Left ventricle myocardium inferior (tissue), 1 donor: ENCODE results near the gene IFT43. TPM values are rescaled to one million over a fixed set of nuclear protein-coding genes. Genes with fewer than 3 reads are reported as not detected.
A peak's percentile ranks its signal among the peaks of the same experiment; 100 is the strongest.

Source experiments
- DNase-seq: peaks from one replicate; pipeline ENCODE4 v3.0.0-alpha.2; 2020
- H3K27ac ChIP-seq: fragments of 200-600 bp; replicated peaks from 2 replicates; pipeline ENCODE4 v1.8.0; 2021
- H3K27me3 ChIP-seq: fragments of 200-600 bp; 2 replicates; pipeline ENCODE4 v1.8.0; 2021; ENCODE audit warnings: low read depth
- H3K36me3 ChIP-seq: fragments of 200-600 bp; 2 replicates; pipeline ENCODE4 v1.8.0; 2021
- H3K4me1 ChIP-seq: fragments of 200-600 bp; 2 replicates; pipeline ENCODE4 v1.8.0; 2021
- H3K4me3 ChIP-seq: fragments of 200-600 bp; 2 replicates; pipeline ENCODE4 v1.8.0; 2021; ENCODE audit warnings: mild to moderate bottlenecking, moderate library complexity
- H3K9me3 ChIP-seq: fragments of 200-600 bp; replicated peaks from 2 replicates; pipeline ENCODE4 v1.8.0; 2021
- intact Hi-C: fragments of 100-400 bp; cut with micrococcal nuclease; formaldehyde crosslinking; loops from one replicate; pipeline ENCODE4 v1.11.0; 2022
- total RNA-seq: library from RNA; stranded (reverse); fragmentation: NEBNext Ultra II Directional; extraction: Animal tissue kit (Norgen Biotek cat#: 25700); gene quantifications from one replicate; pipeline ENCODE4 v1.2.1, GENCODE V29; 2021
- TF ChIP-seq, protein P1 (sequence below): fragments of 200-600 bp; IDR thresholded peaks from 2 replicates; pipeline ENCODE4 v1.8.0; 2021; ENCODE audit warnings: antibody characterized with exemption, mild to moderate bottlenecking, borderline replicate concordance
- donor health status: DM: no; HTN: yes; CAD: no; lungs with severe emphysema.

IFT43 gene
- total RNA-seq, 1 donor from 2014 or later, result 29.8 TPM

DNA sequence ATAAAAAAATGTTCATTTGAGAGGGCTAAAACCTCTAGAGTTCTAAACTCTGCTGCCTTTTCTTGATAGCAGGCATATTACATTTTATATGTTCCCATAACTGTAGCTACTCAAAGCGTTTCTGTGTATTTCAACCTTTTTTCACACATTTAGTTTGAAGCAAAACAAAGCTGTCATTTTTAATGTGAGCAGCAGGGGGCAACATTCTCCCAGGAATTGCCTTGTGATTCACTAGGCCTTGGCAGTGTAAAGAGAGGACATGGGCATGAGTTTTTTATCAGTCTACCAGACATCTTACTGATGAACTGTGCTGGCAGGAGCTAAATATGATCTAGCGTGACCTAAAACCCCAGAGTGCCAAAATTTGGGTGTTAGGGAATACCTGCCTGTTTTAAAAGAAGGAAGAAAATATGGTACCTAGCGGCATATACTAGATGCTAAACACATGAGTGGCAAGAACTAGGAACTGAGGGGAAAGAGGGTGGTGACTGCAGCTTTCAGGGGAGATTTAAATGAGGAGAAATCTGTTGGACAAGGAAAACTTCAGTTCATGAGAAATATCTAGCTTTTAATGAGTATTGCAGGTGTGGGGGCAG, 65.3 kb downstream of the IFT43 start:
- no peak overlapping the region for H3K4me3 ChIP-seq
- no peak overlapping the region for H3K27ac ChIP-seq
- H3K4me1 ChIP-seq, result peaks cover 4% of the 10 kb centered on the region
- no peaks in the 10 kb centered on the region for H3K36me3 ChIP-seq
- H3K27me3 ChIP-seq, result no peaks in the 10 kb centered on the region
- intact Hi-C loops, result loop anchor here (10.0 kb wide), 3 partner anchors 304 to 594 kb away; no protein-coding TSS in a partner anchor
- DNase-seq, result no peak
- TF ChIP-seq, protein P1, sequence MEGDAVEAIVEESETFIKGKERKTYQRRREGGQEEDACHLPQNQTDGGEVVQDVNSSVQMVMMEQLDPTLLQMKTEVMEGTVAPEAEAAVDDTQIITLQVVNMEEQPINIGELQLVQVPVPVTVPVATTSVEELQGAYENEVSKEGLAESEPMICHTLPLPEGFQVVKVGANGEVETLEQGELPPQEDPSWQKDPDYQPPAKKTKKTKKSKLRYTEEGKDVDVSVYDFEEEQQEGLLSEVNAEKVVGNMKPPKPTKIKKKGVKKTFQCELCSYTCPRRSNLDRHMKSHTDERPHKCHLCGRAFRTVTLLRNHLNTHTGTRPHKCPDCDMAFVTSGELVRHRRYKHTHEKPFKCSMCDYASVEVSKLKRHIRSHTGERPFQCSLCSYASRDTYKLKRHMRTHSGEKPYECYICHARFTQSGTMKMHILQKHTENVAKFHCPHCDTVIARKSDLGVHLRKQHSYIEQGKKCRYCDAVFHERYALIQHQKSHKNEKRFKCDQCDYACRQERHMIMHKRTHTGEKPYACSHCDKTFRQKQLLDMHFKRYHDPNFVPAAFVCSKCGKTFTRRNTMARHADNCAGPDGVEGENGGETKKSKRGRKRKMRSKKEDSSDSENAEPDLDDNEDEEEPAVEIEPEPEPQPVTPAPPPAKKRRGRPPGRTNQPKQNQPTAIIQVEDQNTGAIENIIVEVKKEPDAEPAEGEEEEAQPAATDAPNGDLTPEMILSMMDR, result peak; percentile 81
- no peaks in the 10 kb centered on the region for H3K9me3 ChIP-seq

DNA sequence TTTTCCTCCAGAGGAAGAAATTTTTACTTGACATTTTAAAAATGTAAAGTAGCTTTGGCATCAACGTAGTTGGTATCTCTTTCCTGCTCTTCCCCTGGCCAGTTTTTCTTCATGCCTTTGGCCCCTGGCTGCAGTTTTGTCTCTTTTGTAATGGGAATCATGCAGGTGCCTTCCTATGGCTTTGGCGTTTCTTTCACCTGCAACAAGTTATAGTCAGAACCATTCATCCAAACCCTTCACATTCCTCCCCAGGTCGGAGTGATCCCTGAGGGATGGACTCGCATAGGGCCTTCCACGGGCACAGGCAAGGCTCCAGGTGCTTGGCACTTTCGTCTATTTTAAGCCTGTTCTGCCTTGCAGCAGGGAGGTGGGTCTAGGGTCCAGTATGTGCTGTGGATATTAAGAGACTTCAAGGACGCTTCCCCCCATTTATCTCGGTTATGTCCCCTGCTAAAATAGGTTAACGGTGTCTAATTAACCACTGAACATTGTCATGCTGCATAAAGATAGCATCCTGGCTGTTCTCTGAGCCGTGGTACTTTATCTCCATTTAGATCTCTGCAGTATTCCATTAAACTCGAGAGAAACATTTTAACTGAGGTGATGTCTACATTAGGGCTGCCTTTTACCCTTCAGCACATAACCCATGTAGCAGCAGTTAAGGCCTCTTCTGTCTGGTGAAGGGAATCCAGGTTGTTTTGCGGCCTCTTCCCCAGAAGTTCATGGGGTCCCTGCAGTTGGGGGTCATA, 66.3 kb downstream of the IFT43 start:
- TF ChIP-seq, protein P1, result no peak
- no peak overlapping the region for H3K27ac ChIP-seq
- no peak overlapping the region for H3K4me3 ChIP-seq
- no peak for DNase-seq
- H3K9me3 ChIP-seq, result no peaks in the 10 kb centered on the region
- no peaks in the 10 kb centered on the region for H3K36me3 ChIP-seq
- H3K4me1 ChIP-seq, result peaks cover 4% of the 10 kb centered on the region
- no peaks in the 10 kb centered on the region for H3K27me3 ChIP-seq
- intact Hi-C loops, result loop anchor here (10.0 kb wide), 3 partner anchors 303 to 593 kb away; no protein-coding TSS in a partner anchor

- TF ChIP-seq, protein P1, result no peak
- intact Hi-C loops, result loop anchor here (10.0 kb wide), 3 partner anchors 301 to 591 kb away; no protein-coding TSS in a partner anchor
- H3K27ac ChIP-seq, result no peak overlapping the region
- peaks cover 3% of the 10 kb centered on the region for H3K36me3 ChIP-seq
- H3K4me1 ChIP-seq, result peaks cover 4% of the 10 kb centered on the region
- H3K27me3 ChIP-seq, result no peaks in the 10 kb centered on the region
- H3K9me3 ChIP-seq, result no peaks in the 10 kb centered on the region
- H3K4me3 ChIP-seq, result no peak overlapping the region
- no peak for DNase-seq
These were observed 68.2 kb downstream of the IFT43 start for GRCh38 chr14:76053572-76054355.

DNA sequence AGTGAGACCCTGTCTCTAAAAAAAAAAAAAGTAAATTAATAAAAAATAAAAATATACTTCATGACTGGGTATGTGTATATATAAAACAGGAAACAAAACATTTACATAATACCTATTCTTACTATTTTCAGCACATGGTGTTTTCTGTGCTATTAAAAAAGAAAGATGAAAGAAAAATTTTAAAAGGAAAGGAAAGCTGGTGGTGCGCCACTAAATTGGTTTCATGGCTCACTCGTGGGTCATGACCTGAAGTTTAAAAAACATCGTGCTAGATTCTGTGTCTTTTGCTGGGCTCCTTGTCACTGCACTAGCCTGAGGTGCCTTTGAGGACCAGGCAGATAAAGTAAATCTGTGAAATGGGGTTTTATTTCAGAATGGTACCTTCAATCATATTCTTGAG, 69.8 kb downstream of the IFT43 start:
- no peak for DNase-seq

GRCh38 chr14:76056128-76056527, 70.6 kb downstream of the IFT43 start:
- H3K36me3 ChIP-seq, result peaks cover 24% of the 10 kb centered on the region
- no peaks in the 10 kb centered on the region for H3K27me3 ChIP-seq
- TF ChIP-seq, protein P1, result peak; percentile 46
- intact Hi-C loops, result loop anchor here (10.0 kb wide), 3 partner anchors 299 to 589 kb away; no protein-coding TSS in a partner anchor
- H3K27ac ChIP-seq, result no peak overlapping the region
- peaks cover under 1% of the 10 kb centered on the region for H3K4me1 ChIP-seq
- no peak overlapping the region for H3K4me3 ChIP-seq
- DNase-seq, result no peak
- no peaks in the 10 kb centered on the region for H3K9me3 ChIP-seq

More for the DNA sequence above, 69.8 kb downstream of the IFT43 start:
- H3K9me3 ChIP-seq, result no peaks in the 10 kb centered on the region
- peaks cover 4% of the 10 kb centered on the region for H3K4me1 ChIP-seq
- H3K4me3 ChIP-seq, result no peak overlapping the region
- intact Hi-C loops, result loop anchor here (10.0 kb wide), 3 partner anchors 299 to 589 kb away; no protein-coding TSS in a partner anchor
- H3K27me3 ChIP-seq, result no peaks in the 10 kb centered on the region
- H3K27ac ChIP-seq, result no peak overlapping the region
- TF ChIP-seq, protein P1, result no peak
- H3K36me3 ChIP-seq, result peaks cover 16% of the 10 kb centered on the region
